Epithelial cell of prostate (primary cell): ENCODE measurements around the gene G0S2.

ENCODE experiments used
- DNase-seq: peaks from one replicate; pipeline ENCODE4 v3.0.0-alpha.2; 2011; ENCODE audit warnings: low read depth, low spot score
- H3K27ac ChIP-seq: fragments of 450-650 bp; 2 replicates; pipeline ENCODE4 v1.5.1; 2017; ENCODE audit warnings: mild to moderate bottlenecking

The G0S2 gene

DNA sequence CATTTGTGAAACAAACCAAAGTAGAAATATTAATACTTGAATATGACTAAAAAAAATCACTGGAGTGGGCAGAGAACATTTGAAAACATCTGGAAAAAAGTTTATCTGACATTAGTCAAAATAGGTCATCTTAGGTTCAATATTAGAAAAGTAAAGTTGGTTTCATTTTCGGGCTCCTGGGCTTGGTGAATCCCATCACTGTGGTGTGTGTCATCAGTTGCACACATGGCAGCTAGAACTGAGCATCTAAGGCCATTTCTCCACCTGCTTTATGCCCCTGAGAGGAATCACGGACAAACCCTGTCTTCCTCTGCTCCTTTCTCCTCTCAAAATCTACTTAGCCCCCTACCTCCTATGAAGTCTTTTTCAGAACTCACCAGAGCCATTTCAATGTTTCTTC, 34.9 kb downstream of the G0S2 start:
- no peak for DNase-seq
- no peak overlapping the region for H3K27ac ChIP-seq

DNA sequence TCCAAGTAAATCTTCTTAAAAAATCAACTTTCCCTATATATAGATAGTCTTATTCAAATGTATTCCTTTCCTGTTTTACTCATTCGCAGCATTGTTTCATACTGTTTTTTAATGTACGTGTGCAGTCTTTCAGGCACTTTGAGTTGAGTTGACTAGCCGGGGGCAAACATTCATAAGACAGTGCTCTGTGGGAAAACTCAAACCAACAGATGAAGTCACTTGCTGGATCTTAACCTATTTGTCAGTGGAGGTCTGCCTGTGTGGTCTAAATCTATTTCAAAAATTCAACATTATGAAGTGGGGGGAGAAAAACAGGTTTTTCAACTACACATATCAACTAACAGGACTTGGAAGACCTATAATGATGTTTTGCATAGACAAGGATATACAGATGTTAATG, 35.6 kb downstream of the G0S2 start:
- no peak overlapping the region for H3K27ac ChIP-seq
- DNase-seq, result no peak

DNA sequence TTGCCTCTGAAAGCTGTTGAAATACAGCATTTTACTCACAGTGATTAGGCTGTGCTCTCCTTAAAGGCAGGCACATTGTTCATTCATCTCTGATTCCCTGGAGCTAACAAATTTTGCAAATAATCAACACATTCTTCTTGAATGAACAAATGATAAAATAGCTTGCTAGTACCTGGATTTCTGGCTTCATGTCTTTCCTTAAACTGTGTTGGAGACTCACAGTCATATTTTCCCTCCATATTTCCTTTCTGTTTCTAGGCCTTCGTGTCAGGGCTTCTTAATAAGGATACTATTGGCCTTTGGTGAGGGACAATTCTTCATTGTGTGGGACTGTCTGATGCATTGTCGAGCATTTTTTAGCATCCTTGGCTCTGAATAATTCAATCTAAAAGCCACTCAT, 39.1 kb downstream of the G0S2 start:
- no peak overlapping the region for H3K27ac ChIP-seq
- no peak for DNase-seq

GRCh38 chr1:209715314-209715713, 40.1 kb downstream of the G0S2 start:
- H3K27ac ChIP-seq, result no peak overlapping the region
- no peak for DNase-seq

DNA sequence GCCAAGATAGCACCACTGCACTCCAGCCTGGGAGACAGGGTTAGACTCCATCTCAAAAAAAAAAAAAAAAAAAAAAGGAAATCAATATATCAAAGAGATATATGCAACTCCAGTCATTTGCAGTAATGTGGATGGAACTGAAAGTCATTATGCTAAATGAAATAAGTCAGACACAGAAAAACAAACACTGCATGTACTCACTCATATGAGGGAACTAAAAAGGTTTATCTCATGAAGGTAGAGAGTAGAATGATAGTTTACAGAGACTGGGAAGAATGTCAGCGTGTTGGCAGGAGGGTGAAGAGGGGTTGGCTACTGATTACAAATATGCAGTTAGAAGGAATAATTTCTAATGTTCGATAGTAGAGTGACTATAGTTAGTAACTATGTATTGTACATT, 42.6 kb downstream of the G0S2 start:
- H3K27ac ChIP-seq, result no peak overlapping the region
- DNase-seq, result no peak

DNA sequence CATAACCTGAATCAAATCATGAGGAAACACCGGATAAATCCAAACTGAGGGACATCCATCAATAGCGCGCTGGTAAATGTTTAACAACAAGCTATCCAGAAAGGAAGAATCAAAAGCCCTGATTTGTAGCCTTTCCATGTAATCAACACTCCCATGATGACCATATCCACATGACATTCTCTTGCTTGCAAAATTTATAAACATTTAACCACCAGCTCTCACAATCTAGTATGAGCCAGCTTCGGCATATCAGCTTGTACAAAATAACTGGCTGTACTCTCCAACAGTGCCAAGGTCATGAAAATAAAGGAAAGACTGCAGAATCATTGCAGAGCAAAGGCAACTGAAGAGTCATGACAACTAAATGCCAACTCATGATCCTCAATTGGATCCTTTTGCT, 45.1 kb downstream of the G0S2 start:
- H3K27ac ChIP-seq, result no peak overlapping the region
- DNase-seq, result no peak

DNA sequence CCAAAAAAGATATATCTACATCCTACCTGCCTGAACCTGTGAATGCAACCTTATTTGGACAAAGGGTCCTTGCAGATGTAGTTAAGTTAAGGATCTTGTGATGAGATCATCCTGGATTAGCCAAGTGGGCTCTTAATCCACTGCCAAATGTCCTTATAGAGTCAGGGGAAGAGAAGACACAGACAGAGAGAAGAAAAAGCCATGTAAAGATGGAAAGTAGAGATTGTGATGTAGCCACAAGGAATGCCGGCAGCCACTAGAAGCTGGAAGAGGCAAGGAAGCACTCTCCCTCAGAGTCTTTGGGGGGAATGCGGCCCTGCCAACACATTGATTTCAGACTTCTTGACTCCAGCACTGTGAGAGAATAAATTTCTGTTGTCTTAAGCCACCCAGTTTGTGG, 45.6 kb downstream of the G0S2 start:
- DNase-seq, result no peak
- H3K27ac ChIP-seq, result no peak overlapping the region

DNA sequence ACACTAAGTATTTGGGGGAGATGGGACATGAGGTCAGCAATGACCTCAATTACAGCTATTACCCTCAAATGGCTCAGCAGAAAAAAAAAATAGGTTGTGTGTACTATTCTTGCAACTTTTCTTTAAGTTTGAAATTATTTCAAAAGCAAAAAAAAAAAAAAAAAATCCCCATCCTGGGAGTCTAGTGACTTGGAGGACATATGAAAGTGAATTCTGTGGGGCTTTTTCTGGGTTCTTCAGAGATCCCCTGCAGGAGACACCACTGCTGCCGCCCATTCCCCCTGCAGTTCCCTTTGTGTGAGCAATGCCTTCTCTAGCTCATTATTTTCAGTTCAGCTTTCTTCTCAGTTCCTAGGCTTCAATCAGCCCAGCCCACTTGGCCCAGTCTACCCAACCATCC, 46.1 kb downstream of the G0S2 start:
- no peak overlapping the region for H3K27ac ChIP-seq

DNA sequence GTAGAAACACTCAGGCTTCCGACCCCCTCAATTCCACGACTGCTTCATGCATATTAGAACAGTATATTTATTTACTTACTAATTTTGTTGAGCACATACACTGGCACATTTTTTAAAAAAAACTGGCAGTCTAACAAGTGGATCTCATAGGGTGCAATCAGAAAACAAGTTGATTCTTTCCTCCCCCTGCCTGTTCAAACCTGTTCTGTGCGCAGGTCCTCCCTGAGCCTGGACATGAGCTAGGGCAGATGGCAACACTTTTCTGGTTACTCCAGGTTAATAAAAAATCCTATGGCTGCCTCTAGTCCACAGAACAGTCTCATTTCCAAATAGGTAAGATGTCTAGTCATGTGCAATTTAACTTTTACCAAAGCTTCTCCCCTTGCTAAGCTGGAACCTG, 48.1 kb downstream of the G0S2 start:
- H3K27ac ChIP-seq, result no peak overlapping the region
- DNase-seq, result no peak

More for the DNA sequence above, 46.1 kb downstream of the G0S2 start:
- no peak for DNase-seq

DNA sequence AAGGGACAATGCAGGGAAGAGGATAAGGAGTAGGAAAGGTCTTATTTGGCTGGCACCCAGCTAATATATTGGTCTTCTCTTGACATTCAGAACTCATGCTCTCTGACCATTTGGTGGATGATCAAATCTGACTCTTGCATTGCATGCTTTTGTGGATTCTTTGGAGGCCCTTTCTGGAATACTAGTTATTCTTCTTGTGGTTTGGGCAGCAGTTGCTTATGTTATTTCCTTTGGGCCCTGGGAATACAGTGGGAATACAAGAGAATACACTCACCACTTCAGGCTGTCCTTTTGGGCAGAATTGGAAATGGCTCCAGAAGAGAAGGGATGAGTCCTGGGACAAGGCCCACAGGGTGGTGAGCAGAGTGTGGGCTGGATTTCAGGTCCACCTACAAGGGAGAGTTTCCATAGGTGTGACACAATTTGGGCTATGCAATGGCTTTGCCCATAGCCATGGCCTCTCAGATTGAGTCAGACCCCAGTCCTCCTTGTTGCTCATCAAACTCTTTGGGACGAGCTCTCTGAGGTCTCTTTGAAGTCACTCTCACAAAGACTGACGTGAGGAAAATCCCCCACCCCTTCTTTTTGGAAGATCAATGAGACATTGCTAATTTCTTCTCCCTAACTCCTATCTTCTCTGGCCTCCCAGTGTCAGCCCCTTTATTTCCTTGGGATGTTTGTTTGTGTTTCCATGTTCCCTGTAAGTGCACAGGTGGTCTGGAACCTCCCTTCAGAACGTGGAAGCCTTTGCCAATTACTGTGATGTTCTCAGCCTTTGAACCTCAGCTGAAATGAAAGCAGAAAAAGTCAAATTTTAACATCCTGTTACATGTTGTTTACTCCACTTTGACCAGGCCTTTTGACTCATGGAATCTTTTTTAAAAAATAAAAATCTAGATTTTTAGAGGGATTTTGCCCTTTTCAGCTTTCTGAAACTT, 48.8 kb downstream of the G0S2 start:
- H3K27ac ChIP-seq, result no peak overlapping the region
- DNase-seq, result no peak
